ENCODE measurements around the gene SLC41A3. TPM values are rescaled to one million over a fixed set of nuclear protein-coding genes. Genes with fewer than 3 reads are reported as not detected.
A peak's percentile ranks its signal among the peaks of the same experiment; 100 is the strongest.
"Not testable (repeated sequence)": the region's sequence is repeated elsewhere in the genome, so short reads cannot be mapped to it uniquely, and the experiment has no call there.

Gene SLC41A3
- total RNA-seq, 4 donors from 2014 or later = 22.7 to 41.5 (median 29.1) TPM

- no peak overlapping the region for H3K4me3 ChIP-seq
- in situ Hi-C loops (cut with MboI; ENCODE audit: low pct_ligation_motif_present in 1 of 4, low pct_unique_long_range_greater_than_20kb in 1 of 4, low sequenced_read_pairs in 3 of 4) = no loop called here
- intact Hi-C loops (cut with DNase I; ENCODE audit: low total_unique reads) = no loop called here
- WGBS, 2 donors (ENCODE audit: low coverage in 1 of 2) = 80 to 91% methylated on average over 1 to 6 of the region's 6 CpGs
- peaks cover 0 to 8% of the 10 kb centered on the region in 2 donors for H3K9me3 ChIP-seq
- H3K36me3 ChIP-seq = no peaks in the 10 kb centered on the region
- H3K4me1 ChIP-seq = no peaks in the 10 kb centered on the region
- DNase-seq = no peak
- TF ChIP-seq CTCF (IDR thresholded peaks at IDR 0.05) (no peak), POLR2A (IDR thresholded peaks at IDR 0.05) (no peak), EP300 (IDR thresholded peaks at IDR 0.05; ENCODE audit: low read depth) (no peak), POLR2AphosphoS5 (IDR thresholded peaks at IDR 0.05) (no peak)
- H3K27me3 ChIP-seq = no peaks in the 10 kb centered on the region
- no peak overlapping the region for H3K27ac ChIP-seq
Observed at GRCh38 chr3:126004217-126004616, 79.7 kb downstream of the SLC41A3 start.

DNA sequence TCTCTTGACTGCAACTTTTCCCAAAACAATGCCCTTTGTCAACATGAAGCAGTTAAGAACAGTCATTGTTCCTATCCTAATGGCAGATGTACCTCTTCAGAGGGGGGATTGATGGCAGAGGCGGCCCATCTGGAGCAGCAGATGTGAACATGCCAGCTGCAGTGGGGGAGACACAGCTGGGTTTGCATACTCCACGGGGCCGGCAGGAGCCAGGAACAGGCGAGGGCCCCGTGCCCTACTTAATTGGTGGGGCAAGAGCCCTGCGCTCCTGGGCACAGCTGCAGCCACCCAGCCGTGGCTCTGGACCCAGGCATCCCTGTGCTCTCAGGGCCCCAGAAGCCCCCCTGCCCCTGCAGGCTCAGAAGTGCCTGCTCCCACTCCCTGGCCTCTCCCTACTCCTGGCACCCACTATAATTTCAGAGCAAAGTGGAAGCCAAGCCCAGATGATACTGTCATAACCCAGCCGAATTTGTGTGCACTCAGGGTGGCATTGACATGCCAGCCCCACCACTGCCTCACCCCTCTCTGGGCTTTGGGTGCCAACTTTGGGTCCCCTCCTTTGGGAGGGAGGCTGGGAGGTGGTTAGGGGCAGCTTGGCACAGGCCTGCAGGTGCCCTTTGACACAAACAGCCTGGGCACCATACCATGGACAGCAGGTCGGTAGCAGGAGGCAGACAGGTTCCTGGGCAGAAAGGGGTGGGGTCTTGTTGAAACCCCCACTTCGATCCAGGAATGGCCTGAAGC lies 80.3 kb downstream of the SLC41A3 start:
- TF ChIP-seq EP300 (IDR thresholded peaks at IDR 0.05; ENCODE audit: low read depth) = no peak
- TF ChIP-seq CTCF (IDR thresholded peaks at IDR 0.05) = no peak
- no peak for TF ChIP-seq POLR2A (IDR thresholded peaks at IDR 0.05)
- no peak for TF ChIP-seq POLR2AphosphoS5 (IDR thresholded peaks at IDR 0.05)
- 88% methylated on average over 9 of the region's 10 CpGs; no CpG with 5 or more reads in 1 of the 2 donors for WGBS, 2 donors (ENCODE audit: low coverage in 1 of 2)
- intact Hi-C loops (cut with DNase I; ENCODE audit: low total_unique reads) = no loop called here

GRCh38 chr3:126002189-126002588 lies 81.7 kb downstream of the SLC41A3 start:
- in situ Hi-C loops (cut with MboI; ENCODE audit: low pct_ligation_motif_present in 1 of 4, low pct_unique_long_range_greater_than_20kb in 1 of 4, low sequenced_read_pairs in 3 of 4) = no loop called here
- Histone ChIP-seq H3K27me3 (no peaks in the 10 kb centered on the region), H3K4me3 (no peak overlapping the region), H3K36me3 (no peaks in the 10 kb centered on the region), H3K4me1 (no peaks in the 10 kb centered on the region), H3K9me3 (peaks cover 8 to 9% of the 10 kb centered on the region in 2 donors), H3K27ac (no peak overlapping the region)
- intact Hi-C loops (cut with DNase I; ENCODE audit: low total_unique reads) = no loop called here
- DNase-seq = no peak
- TF ChIP-seq EP300 (IDR thresholded peaks at IDR 0.05; ENCODE audit: low read depth) = no peak

More for the DNA sequence above, 80.3 kb downstream of the SLC41A3 start:
- H3K9me3 ChIP-seq = peaks cover 5 to 9% of the 10 kb centered on the region in 2 donors
- no peaks in the 10 kb centered on the region for H3K4me1 ChIP-seq
- H3K36me3 ChIP-seq = no peaks in the 10 kb centered on the region
- in situ Hi-C loops (cut with MboI; ENCODE audit: low pct_ligation_motif_present in 1 of 4, low pct_unique_long_range_greater_than_20kb in 1 of 4, low sequenced_read_pairs in 3 of 4) = no loop called here
- no peak overlapping the region for H3K27ac ChIP-seq
- no peaks in the 10 kb centered on the region for H3K27me3 ChIP-seq
- DNase-seq = no peak
- no peak overlapping the region for H3K4me3 ChIP-seq

DNA sequence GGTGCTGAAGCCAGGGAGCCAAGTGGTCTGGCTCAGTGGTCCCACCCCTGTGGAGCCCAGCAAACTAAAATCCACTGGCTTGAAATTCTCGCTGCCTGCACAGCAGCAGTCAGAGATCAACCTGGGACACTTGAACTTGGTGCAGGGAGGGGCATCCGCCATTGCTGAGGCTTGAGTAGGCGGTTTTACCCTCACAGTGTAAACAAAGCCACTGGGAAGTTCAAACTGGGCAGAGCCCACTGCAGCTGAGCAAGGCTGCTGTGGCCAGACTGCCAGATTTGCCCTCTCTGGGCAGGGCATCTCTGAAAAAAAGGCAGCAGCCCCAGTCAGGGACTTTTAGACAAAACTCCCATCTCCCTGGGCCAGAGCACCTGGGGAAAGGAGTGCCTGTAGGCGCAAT lies 87.2 kb downstream of the SLC41A3 start:
- H3K36me3 ChIP-seq; H3K4me3 ChIP-seq; H3K27ac ChIP-seq; DNase-seq; H3K9me3 ChIP-seq; H3K27me3 ChIP-seq; H3K4me1 ChIP-seq; in situ Hi-C loops (cut with MboI; ENCODE audit: low pct_ligation_motif_present in 1 of 4, low pct_unique_long_range_greater_than_20kb in 1 of 4, low sequenced_read_pairs in 3 of 4): not testable (repeated sequence)
- 80 to 85% methylated on average over 1 to 4 of the region's 4 CpGs for WGBS, 2 donors (ENCODE audit: low coverage in 1 of 2)
- intact Hi-C loops (cut with DNase I; ENCODE audit: low total_unique reads) = loop anchor here (10.0 kb wide), 1 partner anchor 88 kb away; the partner anchor contains the start of gene SLC41A3

DNA sequence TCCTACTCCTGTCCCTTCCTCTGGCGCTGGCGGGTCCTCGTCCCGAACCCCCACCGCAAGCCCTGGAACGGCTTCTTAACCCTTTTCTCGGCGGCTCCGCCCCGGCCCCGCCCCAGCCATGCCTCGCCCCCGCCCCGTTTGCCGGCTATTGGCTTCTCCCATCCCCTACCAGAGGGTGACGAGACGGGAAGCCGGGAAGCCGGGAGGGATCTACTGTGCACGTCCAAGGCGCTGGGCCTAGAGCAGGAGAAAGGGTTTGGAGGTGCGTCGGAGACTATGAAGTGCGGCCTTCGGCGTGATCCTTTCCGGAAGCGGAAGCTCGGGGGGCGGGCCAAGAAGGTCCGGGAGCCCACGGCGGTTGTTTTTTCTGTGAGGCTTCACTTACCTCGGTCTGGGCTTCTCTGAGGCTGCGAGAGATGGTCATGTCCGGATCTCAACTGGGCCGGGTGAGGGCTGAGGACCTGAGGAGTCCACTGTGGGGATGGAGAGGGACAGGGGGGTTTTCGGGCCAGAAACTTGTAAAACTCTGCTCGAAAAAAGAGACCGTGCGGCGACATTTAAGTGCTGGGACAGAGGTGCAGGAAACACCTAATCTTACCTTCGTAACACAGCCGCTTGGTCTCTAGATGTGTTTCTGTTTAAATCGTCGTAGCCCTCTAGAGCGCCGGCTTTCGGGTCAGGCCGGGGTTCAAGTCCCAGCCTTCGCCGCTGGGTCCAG lies 93.5 kb downstream of the SLC41A3 start:
- DNase-seq = peak; percentile 84
- peak; percentile 68 for TF ChIP-seq POLR2A (IDR thresholded peaks at IDR 0.05)
- no peak for TF ChIP-seq CTCF (IDR thresholded peaks at IDR 0.05)
- TF ChIP-seq EP300 (IDR thresholded peaks at IDR 0.05; ENCODE audit: low read depth) = no peak
- peak; percentile 45 to 62 (median 53) for TF ChIP-seq POLR2AphosphoS5 (IDR thresholded peaks at IDR 0.05)
- 3 to 51% methylated on average over 20 to 46 of the region's 52 CpGs for WGBS, 2 donors (ENCODE audit: low coverage in 1 of 2)
- intact Hi-C loops (cut with DNase I; ENCODE audit: low total_unique reads) = loop anchor here (10.0 kb wide), 1 partner anchor 94 kb away; the partner anchor contains the start of gene SLC41A3
- Histone ChIP-seq H3K27me3 (no peaks in the 10 kb centered on the region), H3K9me3 (no peaks in the 10 kb centered on the region), H3K27ac (peak overlapping the region; percentile 78 to 88 (median 83)), H3K36me3 (no peaks in the 10 kb centered on the region), H3K4me1 (peaks cover 0 to 12% (median 6%) of the 10 kb centered on the region in 4 donors), H3K4me3 (peak overlapping the region; percentile 53 to 73 (median 62))
- in situ Hi-C loops (cut with MboI; ENCODE audit: low pct_ligation_motif_present in 1 of 4, low pct_unique_long_range_greater_than_20kb in 1 of 4, low sequenced_read_pairs in 3 of 4) = no loop called here

GRCh38 chr3:125984951-125985350 lies 99.0 kb downstream of the SLC41A3 start:
- WGBS, 2 donors (ENCODE audit: low coverage in 1 of 2) = 83 to 93% methylated on average over 1 to 2 of the region's 2 CpGs
- in situ Hi-C loops (cut with MboI; ENCODE audit: low pct_ligation_motif_present in 1 of 4, low pct_unique_long_range_greater_than_20kb in 1 of 4, low sequenced_read_pairs in 3 of 4); H3K36me3 ChIP-seq; H3K4me3 ChIP-seq; H3K4me1 ChIP-seq; DNase-seq; H3K9me3 ChIP-seq; H3K27me3 ChIP-seq; intact Hi-C loops (cut with DNase I; ENCODE audit: low total_unique reads); H3K27ac ChIP-seq: not testable (repeated sequence)

DNA sequence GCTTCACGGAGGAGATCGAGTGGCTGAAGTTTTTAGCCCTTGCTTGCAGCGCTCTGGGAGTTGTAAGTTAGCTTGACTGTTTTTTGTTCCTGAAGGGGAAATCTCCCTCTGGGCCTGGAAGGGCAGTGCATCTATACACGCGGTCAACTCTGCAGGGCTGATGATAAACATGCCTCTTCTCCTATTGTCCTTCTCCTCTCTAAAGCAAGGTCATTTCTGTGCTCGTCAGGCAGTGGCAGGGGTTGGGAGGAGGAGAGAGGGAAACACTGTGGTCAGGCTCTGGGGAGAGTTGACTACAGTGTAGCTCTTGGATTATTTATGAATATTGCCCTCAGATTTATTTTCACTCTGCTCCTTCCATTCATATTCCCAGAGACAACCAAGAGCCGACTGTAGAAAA lies 106.8 kb downstream of the SLC41A3 start:
- DNase-seq; H3K4me3 ChIP-seq; H3K36me3 ChIP-seq; H3K27ac ChIP-seq; intact Hi-C loops (cut with DNase I; ENCODE audit: low total_unique reads); H3K27me3 ChIP-seq; in situ Hi-C loops (cut with MboI; ENCODE audit: low pct_ligation_motif_present in 1 of 4, low pct_unique_long_range_greater_than_20kb in 1 of 4, low sequenced_read_pairs in 3 of 4); H3K4me1 ChIP-seq; H3K9me3 ChIP-seq: not testable (repeated sequence)
- 36 to 60% methylated on average over 2 to 4 of the region's 7 CpGs for WGBS, 2 donors (ENCODE audit: low coverage in 1 of 2)

All from transverse colon (tissue), 4 donors.